ENCODE data around the gene HOMEZ. TPM values are rescaled to one million over a fixed set of nuclear protein-coding genes. Genes with fewer than 3 reads are reported as not detected.

HOMEZ gene
- total RNA-seq, 1 experiment from 2014 or later: 7.1 TPM

- DNase-seq (ENCODE audit: low read depth): no peak
Observed at GRCh38 chr14:23307687-23308644, 22.0 kb upstream of the HOMEZ start.

- no peak for DNase-seq (ENCODE audit: low read depth)
Observed at GRCh38 chr14:23307146-23307530, 21.2 kb upstream of the HOMEZ start.

GRCh38 chr14:23306412-23307145 lies 20.6 kb upstream of the HOMEZ start, which contains the start of gene BCL2L2:
Gene BCL2L2 (plus strand): TSS chr14:23306833. CDS start chr14:23307768, 935 bp downstream.
- peak; percentile 85 for DNase-seq (ENCODE audit: low read depth)

- DNase-seq (ENCODE audit: low read depth): peak; percentile 45
Observed at GRCh38 chr14:23302290-23303225, 16.6 kb upstream of the HOMEZ start, which contains the start of gene PPP1R3E. Gene PPP1R3E (minus strand): TSS chr14:23302859. CDS start chr14:23302576, 283 bp downstream.

DNA sequence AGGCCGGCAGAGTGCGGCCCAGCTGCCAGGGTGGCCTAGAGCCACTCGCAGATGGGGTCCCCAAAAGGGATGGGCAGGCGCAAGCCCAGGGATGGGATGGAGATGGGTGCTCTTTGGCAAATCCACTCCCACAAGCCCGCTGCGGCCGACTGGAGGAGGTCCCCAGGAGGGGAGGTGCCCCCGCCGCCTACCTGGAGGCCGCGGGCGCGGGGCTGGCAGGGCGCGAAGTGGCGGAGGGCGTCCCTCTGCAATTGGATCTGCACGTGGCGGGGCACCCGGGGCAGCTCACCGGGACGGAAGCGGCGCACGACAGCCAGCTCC lies 16.0 kb upstream of the HOMEZ start:
- DNase-seq (ENCODE audit: low read depth): no peak

GRCh38 chr14:23301288-23301968 lies 15.5 kb upstream of the HOMEZ start:
- peak; percentile 98 for DNase-seq (ENCODE audit: low read depth)

DNA sequence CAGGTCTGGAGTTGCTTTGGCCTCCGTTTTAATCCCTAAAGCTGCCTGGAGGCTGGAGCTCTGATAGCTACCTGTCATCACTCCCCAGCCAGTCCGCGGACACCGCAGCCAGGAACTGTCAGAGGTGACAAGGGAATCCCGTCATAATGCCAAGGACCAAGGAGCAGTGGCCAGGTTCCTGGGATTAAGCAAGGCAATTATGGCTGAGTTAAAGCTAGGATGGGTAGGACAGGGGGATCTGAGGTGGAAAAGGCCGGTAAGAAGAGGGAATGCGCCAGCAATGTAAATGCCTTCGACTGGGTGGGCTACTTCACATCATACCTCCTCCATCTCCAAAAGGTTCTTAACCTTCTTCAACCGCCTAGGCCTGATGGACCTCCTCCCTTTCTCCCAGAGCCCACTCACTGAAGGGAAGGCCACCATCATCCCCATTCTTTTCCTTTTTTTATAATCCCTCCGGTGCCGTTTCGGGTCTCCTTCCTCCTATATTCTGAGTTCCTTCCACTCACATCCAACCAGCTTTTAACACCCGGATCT lies 14.8 kb upstream of the HOMEZ start:
- DNase-seq (ENCODE audit: low read depth): peak; percentile 10

DNA sequence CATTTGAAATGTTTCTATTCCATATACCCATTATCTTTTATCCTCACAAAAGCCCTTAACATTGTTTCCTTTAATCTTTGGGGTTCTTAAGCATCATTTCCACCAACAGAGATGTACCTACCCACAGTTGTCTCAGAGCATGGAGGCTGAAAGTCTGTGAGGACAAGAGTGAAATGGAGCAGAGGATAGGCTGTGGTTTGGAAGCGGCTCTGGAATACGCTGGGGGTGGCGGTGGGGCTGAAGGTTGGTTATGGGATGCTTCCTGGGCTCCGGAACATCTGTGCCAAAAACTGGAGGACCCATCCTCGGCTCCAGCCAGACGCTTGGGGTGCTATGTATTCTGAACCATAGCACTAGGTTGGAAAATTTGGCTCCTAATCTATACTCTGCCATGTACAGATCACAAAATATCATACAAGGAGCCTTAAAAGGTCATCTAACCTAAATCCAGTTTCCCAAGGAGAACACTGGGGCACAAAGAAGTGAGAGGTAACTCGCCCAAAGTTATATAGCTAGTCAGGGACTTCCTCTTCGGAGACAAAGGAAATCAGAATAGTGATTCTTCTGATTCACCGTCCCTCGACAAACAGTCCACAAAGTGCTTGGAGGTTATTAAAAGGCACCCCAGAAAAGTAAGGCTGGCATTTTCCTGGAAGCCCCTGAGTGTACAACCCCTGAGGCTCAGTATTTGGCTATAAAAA lies 14.2 kb upstream of the HOMEZ start:
- no peak for DNase-seq (ENCODE audit: low read depth)

DNA sequence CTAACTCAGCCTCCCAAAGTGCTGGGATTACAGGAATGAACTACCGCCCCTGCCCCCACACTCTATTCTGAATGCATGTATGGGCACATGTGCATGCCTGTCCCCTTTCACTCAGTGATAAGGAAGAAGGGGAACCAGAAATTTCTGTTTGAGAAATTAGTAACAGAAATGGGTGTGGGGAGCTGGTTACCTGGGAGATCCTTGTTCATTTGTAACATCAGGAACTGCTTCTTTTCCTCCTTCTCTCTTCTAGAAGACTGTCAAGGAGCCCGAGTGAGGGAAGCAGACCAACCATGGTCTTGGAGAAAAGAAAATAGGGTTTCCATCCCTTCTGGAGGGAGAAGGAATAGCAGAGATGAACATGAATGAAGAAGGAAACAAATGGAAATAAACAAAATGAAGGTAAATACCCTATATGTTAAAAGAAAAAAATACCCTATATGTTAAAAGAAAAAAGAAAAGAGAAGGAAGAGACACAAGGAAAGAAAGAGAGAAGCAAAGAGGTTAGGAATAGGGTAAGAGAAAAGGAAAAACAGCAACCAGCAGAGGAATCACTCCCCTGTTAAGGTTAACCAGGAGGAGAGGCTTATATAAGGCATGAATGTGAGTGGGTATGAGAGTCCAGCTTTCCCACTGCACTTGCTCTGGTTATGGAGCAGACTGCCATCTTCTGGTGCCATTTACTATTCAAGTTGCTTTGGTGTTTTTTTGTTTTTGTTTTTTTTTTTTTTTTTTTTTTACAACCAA lies 13.5 kb upstream of the HOMEZ start:
- peak; percentile 70 for DNase-seq (ENCODE audit: low read depth)

GRCh38 chr14:23297611-23298277 lies 11.8 kb upstream of the HOMEZ start:
- no peak for DNase-seq (ENCODE audit: low read depth)

DNA sequence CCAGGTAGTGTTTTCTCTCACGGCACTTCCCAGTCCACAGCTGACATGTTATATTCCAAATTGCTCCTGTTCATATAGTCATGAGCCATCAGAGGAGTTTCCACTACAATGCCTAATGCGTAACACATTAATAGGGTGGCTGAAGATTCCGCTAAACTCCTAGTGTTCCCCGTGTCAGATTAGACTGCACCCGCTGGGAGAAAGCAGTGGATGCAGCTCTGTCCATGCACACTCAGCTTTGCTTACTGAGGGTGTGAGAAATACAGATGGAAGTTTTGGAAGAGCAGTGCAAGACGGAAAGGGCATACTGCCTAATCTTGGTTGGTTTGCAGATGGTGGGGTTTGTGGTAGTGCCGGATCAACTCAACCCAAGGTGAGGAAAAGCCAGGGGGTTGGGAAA lies 11.2 kb upstream of the HOMEZ start:
- DNase-seq (ENCODE audit: low read depth): no peak

DNA sequence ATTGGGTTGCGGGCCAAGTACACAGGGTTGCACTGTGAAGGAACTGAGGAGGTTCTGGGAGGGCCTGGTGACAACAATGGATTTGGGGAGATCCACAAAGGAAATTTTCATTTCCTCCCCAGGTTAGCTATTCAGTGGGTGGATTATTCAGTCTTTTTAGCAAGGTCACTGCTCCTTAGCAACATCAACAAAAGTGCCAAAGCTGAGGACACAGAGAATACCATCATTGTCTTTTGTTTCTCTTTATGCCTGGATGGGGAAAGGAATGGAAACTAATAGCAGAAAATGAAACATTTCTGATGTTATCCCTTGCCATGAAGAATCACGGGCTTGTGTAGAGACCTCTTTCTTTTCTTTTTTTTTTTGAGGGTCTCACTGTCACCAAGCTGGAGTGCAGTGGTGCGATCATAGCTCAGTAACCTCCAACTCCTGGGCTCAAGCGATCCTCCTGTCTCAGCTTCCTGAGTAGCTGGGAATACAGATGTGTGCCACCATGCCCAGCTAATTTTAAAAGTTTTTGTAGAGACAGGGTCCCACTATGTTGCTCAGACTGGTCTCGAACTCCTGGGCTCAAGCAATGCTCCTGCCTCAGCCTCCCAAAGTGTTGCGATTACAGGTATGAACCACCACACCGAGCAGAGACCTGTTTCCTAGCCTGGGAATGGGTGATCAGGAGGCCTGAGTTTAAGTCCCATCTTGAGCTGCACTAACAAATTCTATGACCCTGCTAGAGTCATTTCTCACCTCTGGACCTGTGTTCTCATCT lies 10.3 kb upstream of the HOMEZ start:
- no peak for DNase-seq (ENCODE audit: low read depth)

DNA sequence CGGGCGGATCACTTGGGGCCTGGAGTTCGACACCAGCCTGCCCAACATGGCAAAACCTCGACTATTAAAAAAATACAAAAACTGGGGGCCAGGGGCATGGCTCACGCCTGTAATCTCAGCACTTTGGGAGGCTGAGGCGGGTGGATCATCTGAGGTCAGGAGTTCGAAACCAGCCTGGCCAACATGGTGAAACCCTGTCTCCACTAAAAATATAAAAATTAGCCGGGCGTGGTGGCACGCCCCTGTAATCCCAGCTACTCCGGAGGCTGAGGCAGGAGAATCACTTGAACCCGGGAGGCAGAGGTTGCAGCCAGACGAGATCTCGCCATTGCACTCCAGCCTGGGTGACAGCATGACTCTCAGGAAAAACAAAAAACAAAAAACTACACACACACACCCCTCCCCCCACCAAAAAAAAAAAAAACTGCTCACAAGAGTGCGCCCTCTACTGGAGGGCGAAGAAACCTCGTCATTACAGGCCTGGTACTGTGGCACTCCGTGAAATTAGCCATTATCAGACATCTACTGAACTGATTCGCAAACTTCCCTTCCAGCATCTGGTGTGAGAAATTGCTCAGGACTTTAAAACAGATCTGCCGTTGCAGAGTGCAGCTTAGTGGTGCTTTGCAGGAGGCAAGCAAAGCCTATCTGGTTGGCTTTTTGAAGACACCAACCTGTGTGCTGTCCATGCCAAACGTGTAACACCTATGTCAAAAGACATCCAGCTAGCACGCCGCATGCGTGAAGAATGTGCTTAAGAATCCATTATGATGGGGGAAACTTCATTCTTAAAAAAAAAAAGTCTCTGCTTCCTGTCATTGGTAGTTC lies 9.0 kb upstream of the HOMEZ start:
- DNase-seq (ENCODE audit: low read depth): peak; percentile 64

GRCh38 chr14:23286902-23287479 lies 1.1 kb upstream of the HOMEZ start:
- DNase-seq (ENCODE audit: low read depth): no peak

- no peak for DNase-seq (ENCODE audit: low read depth)
Observed at GRCh38 chr14:23285530-23286019, 357 bp downstream of the HOMEZ start.
